ENCODE data around the gene PPIF. TPM values are rescaled to one million over a fixed set of nuclear protein-coding genes. Genes with fewer than 3 reads are reported as not detected.
A peak's percentile ranks its signal among the peaks of the same experiment; 100 is the strongest.

Gene PPIF
- total RNA-seq, 1 experiment from 2014 or later, result 133 TPM

- no peaks in the 10 kb centered on the region for H3K9me3 Mint-ChIP-seq (ENCODE audit: unreplicated experiment)
- no peaks in the 10 kb centered on the region for H3K4me1 Mint-ChIP-seq (ENCODE audit: low read depth, unreplicated experiment)
- H3K4me1 ChIP-seq, result no peaks in the 10 kb centered on the region
- intact Hi-C loops (cut with micrococcal nuclease; ENCODE audit: unreplicated experiment), result loop anchor here (5.0 kb wide), 1 partner anchor 102 kb away; no protein-coding TSS in a partner anchor
- no peaks in the 10 kb centered on the region for H3K27me3 Mint-ChIP-seq (ENCODE audit: insufficient read depth, unreplicated experiment)
- POLR2A ChIA-PET, result no interaction called here
- H3K9me3 ChIP-seq, result no peaks in the 10 kb centered on the region
- CTCF ChIA-PET, result no interaction called here
- no peak overlapping the region for H3K4me3 ChIP-seq (ENCODE audit: low read depth, low read length)
- no peaks in the 10 kb centered on the region for H3K36me3 ChIP-seq (ENCODE audit: control insufficient read depth, insufficient read depth, low read length)
- H3K27ac Mint-ChIP-seq (ENCODE audit: unreplicated experiment), result no peak overlapping the region
- TF ChIP-seq CTCF (IDR thresholded peaks at IDR 0.05; ENCODE audit: insufficient read depth in 1 of 2, low read depth in 1 of 2, low read length in 1 of 2, severe bottlenecking in 1 of 2, unreplicated experiment in 1 of 2), result no peak
- H3K4me3 Mint-ChIP-seq (ENCODE audit: unreplicated experiment), result no peak overlapping the region
- no TSS peak for BruUV-seq (replicated peaks)
- no peak for DNase-seq
- no peaks in the 10 kb centered on the region for H3K27me3 ChIP-seq (replicated peaks; ENCODE audit: control insufficient read depth, insufficient read depth, low read length)
- no peaks in the 10 kb centered on the region for H3K36me3 Mint-ChIP-seq (ENCODE audit: insufficient read depth, unreplicated experiment)
Observed at GRCh38 chr10:79385392-79385795, 38.1 kb downstream of the PPIF start.

GRCh38 chr10:79385804-79386531, 38.7 kb downstream of the PPIF start:
- Mint-ChIP-seq H3K4me1 (ENCODE audit: low read depth, unreplicated experiment) (no peaks in the 10 kb centered on the region), H3K27ac (ENCODE audit: unreplicated experiment) (no peak overlapping the region), H3K27me3 (ENCODE audit: insufficient read depth, unreplicated experiment) (no peaks in the 10 kb centered on the region), H3K36me3 (ENCODE audit: insufficient read depth, unreplicated experiment) (no peaks in the 10 kb centered on the region), H3K4me3 (ENCODE audit: unreplicated experiment) (no peak overlapping the region), H3K9me3 (ENCODE audit: unreplicated experiment) (no peaks in the 10 kb centered on the region)
- DNase-seq, result peak in 1 of 2 experiments; percentile 33
- no peaks in the 10 kb centered on the region for H3K36me3 ChIP-seq (ENCODE audit: control insufficient read depth, insufficient read depth, low read length)
- no peaks in the 10 kb centered on the region for H3K27me3 ChIP-seq (replicated peaks; ENCODE audit: control insufficient read depth, insufficient read depth, low read length)
- ChIA-PET CTCF (no interaction called here), POLR2A (no interaction called here)
- no peaks in the 10 kb centered on the region for H3K4me1 ChIP-seq
- no TSS peak for BruUV-seq (replicated peaks)
- intact Hi-C loops (cut with micrococcal nuclease; ENCODE audit: unreplicated experiment), result loop anchor here (5.0 kb wide), 1 partner anchor 101 kb away; no protein-coding TSS in a partner anchor
- no peak overlapping the region for H3K4me3 ChIP-seq (ENCODE audit: low read depth, low read length)
- no peaks in the 10 kb centered on the region for H3K9me3 ChIP-seq
- peak; percentile 21 to 39 for TF ChIP-seq CTCF (IDR thresholded peaks at IDR 0.05; ENCODE audit: insufficient read depth in 1 of 2, low read depth in 1 of 2, low read length in 1 of 2, severe bottlenecking in 1 of 2, unreplicated experiment in 1 of 2)

- intact Hi-C loops (cut with micrococcal nuclease; ENCODE audit: unreplicated experiment), result loop anchor here (5.0 kb wide), 1 partner anchor 100 kb away; no protein-coding TSS in a partner anchor
- ChIA-PET CTCF (interaction anchor here (0.6 to 1.4 kb wide), 2 partner anchors 101 to 1853 kb away, joined by 3 to 4 read pairs; no protein-coding TSS in a partner anchor), POLR2A (no interaction called here)
- peak in 1 of 2 experiments; percentile 22 for DNase-seq
- Mint-ChIP-seq H3K4me1 (ENCODE audit: low read depth, unreplicated experiment) (no peaks in the 10 kb centered on the region), H3K36me3 (ENCODE audit: insufficient read depth, unreplicated experiment) (no peaks in the 10 kb centered on the region), H3K27ac (ENCODE audit: unreplicated experiment) (no peak overlapping the region), H3K9me3 (ENCODE audit: unreplicated experiment) (no peaks in the 10 kb centered on the region), H3K27me3 (ENCODE audit: insufficient read depth, unreplicated experiment) (no peaks in the 10 kb centered on the region), H3K4me3 (ENCODE audit: unreplicated experiment) (no peak overlapping the region)
- BruUV-seq (replicated peaks), result no TSS peak
- H3K36me3 ChIP-seq (ENCODE audit: control insufficient read depth, insufficient read depth, low read length), result no peaks in the 10 kb centered on the region
- no peaks in the 10 kb centered on the region for H3K9me3 ChIP-seq
- no peaks in the 10 kb centered on the region for H3K4me1 ChIP-seq
- H3K4me3 ChIP-seq (ENCODE audit: low read depth, low read length), result no peak overlapping the region
- no peaks in the 10 kb centered on the region for H3K27me3 ChIP-seq (replicated peaks; ENCODE audit: control insufficient read depth, insufficient read depth, low read length)
- no peak for TF ChIP-seq CTCF (IDR thresholded peaks at IDR 0.05; ENCODE audit: insufficient read depth in 1 of 2, low read depth in 1 of 2, low read length in 1 of 2, severe bottlenecking in 1 of 2, unreplicated experiment in 1 of 2)
Observed at GRCh38 chr10:79386637-79387465, 39.6 kb downstream of the PPIF start.
